Mucosa of stomach (tissue), 1 donor: ENCODE measurements around the gene REEP5.

ENCODE experiments used
- H3K27me3 ChIP-seq: one replicate; pipeline ENCODE4 v1.7.0; 2013; ENCODE audit warnings: mild to moderate bottlenecking, low read length; ENCODE audit not compliant: control insufficient read depth, insufficient read depth
- H3K36me3 ChIP-seq: one replicate; pipeline ENCODE4 v1.7.0; 2013; ENCODE audit warnings: low read length; ENCODE audit not compliant: control insufficient read depth, insufficient read depth
- H3K4me1 ChIP-seq: one replicate; pipeline ENCODE4 v1.7.0; 2013; ENCODE audit warnings: mild to moderate bottlenecking, low read length; ENCODE audit not compliant: control insufficient read depth, insufficient read depth
- H3K4me3 ChIP-seq: one replicate; pipeline ENCODE4 v1.7.0; 2013; ENCODE audit warnings: low read length
- H3K9ac ChIP-seq: one replicate; pipeline ENCODE4 v1.7.0; 2013; ENCODE audit warnings: mild to moderate bottlenecking, low read length, moderate library complexity
- H3K9me3 ChIP-seq: one replicate; pipeline ENCODE4 v1.7.0; 2013; ENCODE audit warnings: mild to moderate bottlenecking, low read length, moderate library complexity; ENCODE audit not compliant: control insufficient read depth
- donor health status: Pancreatic carcinoma.

REEP5 gene

GRCh38 chr5:112849912-112850311, 72.1 kb downstream of the REEP5 start:
- no peaks in the 10 kb centered on the region for H3K4me1 ChIP-seq
- H3K9me3 ChIP-seq: no peaks in the 10 kb centered on the region
- no peak overlapping the region for H3K4me3 ChIP-seq
- no peaks in the 10 kb centered on the region for H3K27me3 ChIP-seq
- no peaks in the 10 kb centered on the region for H3K36me3 ChIP-seq
- no peak overlapping the region for H3K9ac ChIP-seq

- no peak overlapping the region for H3K4me3 ChIP-seq
- no peaks in the 10 kb centered on the region for H3K36me3 ChIP-seq
- H3K27me3 ChIP-seq: no peaks in the 10 kb centered on the region
- H3K9me3 ChIP-seq: no peaks in the 10 kb centered on the region
- H3K9ac ChIP-seq: no peak overlapping the region
- no peaks in the 10 kb centered on the region for H3K4me1 ChIP-seq
Observed at GRCh38 chr5:112848116-112848811, 73.8 kb downstream of the REEP5 start.

GRCh38 chr5:112847306-112847705, 74.7 kb downstream of the REEP5 start:
- Histone ChIP-seq H3K27me3 (no peaks in the 10 kb centered on the region), H3K4me1 (no peaks in the 10 kb centered on the region), H3K4me3 (no peak overlapping the region), H3K9me3 (no peaks in the 10 kb centered on the region), H3K36me3 (no peaks in the 10 kb centered on the region), H3K9ac (no peak overlapping the region)

GRCh38 chr5:112846556-112846955, 75.5 kb downstream of the REEP5 start:
- Histone ChIP-seq H3K4me1 (no peaks in the 10 kb centered on the region), H3K4me3 (no peak overlapping the region), H3K27me3 (no peaks in the 10 kb centered on the region), H3K9ac (no peak overlapping the region), H3K36me3 (no peaks in the 10 kb centered on the region), H3K9me3 (no peaks in the 10 kb centered on the region)

GRCh38 chr5:112844489-112844888, 77.5 kb downstream of the REEP5 start:
- Histone ChIP-seq H3K4me1 (no peaks in the 10 kb centered on the region), H3K9me3 (no peaks in the 10 kb centered on the region), H3K27me3 (no peaks in the 10 kb centered on the region), H3K9ac (no peak overlapping the region), H3K4me3 (no peak overlapping the region), H3K36me3 (no peaks in the 10 kb centered on the region)

GRCh38 chr5:112833971-112834370, 88.1 kb downstream of the REEP5 start:
- Histone ChIP-seq H3K36me3 (no peaks in the 10 kb centered on the region), H3K4me1 (no peaks in the 10 kb centered on the region), H3K4me3 (no peak overlapping the region), H3K27me3 (no peaks in the 10 kb centered on the region), H3K9me3 (no peaks in the 10 kb centered on the region), H3K9ac (no peak overlapping the region)

GRCh38 chr5:112830378-112830777, 91.6 kb downstream of the REEP5 start:
- Histone ChIP-seq H3K36me3 (no peaks in the 10 kb centered on the region), H3K4me3 (no peak overlapping the region), H3K27me3 (no peaks in the 10 kb centered on the region), H3K9ac (no peak overlapping the region), H3K4me1 (no peaks in the 10 kb centered on the region), H3K9me3 (no peaks in the 10 kb centered on the region)
